22Rv1 (cell line): ENCODE results near the gene PHLDA2.

Experiments
- CTCF ChIP-seq: fragments of 450-650 bp; IDR thresholded peaks from 2 replicates; pipeline ENCODE4 v1.5.1; 2017; ENCODE audit warnings: mild to moderate bottlenecking
- ZFX ChIP-seq: fragments of 450-650 bp; IDR thresholded peaks from 2 replicates; pipeline ENCODE4 v1.6.1; 2017; ENCODE audit warnings: antibody characterized with exemption, borderline replicate concordance

DNA sequence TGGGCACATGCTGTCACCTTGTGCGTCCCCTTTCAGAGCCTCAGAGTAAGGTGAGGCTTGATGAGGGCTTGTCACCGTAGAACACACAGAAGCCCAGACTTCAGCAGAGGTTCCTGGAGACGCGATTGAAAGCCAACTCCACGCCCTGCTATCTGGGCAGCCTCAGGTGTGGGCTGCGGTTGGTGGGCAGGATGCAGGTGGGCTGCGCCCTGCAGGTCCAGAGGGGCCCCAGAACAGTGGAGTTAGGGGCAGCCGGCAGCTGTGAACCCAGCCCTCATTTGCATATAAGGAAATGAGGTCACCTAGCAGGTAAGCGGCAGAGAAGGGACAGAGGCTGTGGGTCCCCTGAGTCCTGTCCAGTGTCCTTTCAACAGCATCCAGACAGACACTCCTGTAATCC lies 15.4 kb downstream of the PHLDA2 start:
- TF ChIP-seq CTCF: no peak
- no peak for TF ChIP-seq ZFX
